ENCODE data around the gene MX1.

DNA sequence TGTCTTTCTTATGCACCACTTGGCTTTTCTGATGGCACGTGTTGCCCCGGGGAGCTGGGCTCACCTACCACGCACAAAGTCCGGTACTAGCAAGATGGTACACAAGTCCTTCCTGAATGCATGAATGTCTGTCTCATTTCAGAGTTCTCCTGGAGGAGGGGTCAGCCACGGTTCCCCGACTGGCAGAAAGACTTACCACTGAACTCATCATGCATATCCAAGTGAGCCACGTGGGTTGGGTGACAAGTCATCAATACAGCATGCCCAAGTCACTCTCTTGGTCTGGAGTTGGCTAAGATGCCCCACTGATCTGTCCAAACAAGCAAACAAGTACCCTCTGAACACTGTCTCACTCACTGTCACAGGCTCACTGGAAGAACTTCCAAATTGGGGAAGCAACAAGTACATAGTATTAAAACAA lies 28.6 kb upstream of the MX1 start:
- TF ChIP-seq PATZ1 (CRISPR knock-in tag; IDR thresholded peaks at IDR 0.05; ENCODE audit: borderline replicate concordance), result no peak
- TF ChIP-seq ISL1 (CRISPR knock-in tag; IDR thresholded peaks at IDR 0.05), result no peak
- TF ChIP-seq OSR1 (CRISPR knock-in tag; IDR thresholded peaks at IDR 0.05), result no peak
- no peak for TF ChIP-seq CREB5 (CRISPR knock-in tag; IDR thresholded peaks at IDR 0.05; ENCODE audit: low read depth)
- no peak for TF ChIP-seq PPARA (CRISPR knock-in tag; IDR thresholded peaks at IDR 0.05; ENCODE audit: borderline replicate concordance)
- TF ChIP-seq RARB (CRISPR knock-in tag; IDR thresholded peaks at IDR 0.05), result no peak
- no peak for TF ChIP-seq ZNF565 (CRISPR knock-in tag; conservative IDR thresholded peaks at IDR 0.05; ENCODE audit: low read depth)
- no peak for TF ChIP-seq ZFP30 (CRISPR knock-in tag; IDR thresholded peaks at IDR 0.05)

All from SK-N-SH treated with all-trans-retinoic acid at 6 μM for 48 hours (cell line).